HepG2 (cell line): ENCODE results near the gene EPHA2. TPM values are rescaled to one million over a fixed set of nuclear protein-coding genes. Genes with fewer than 3 reads are reported as not detected.

Source experiments
- CEBPG ChIP-seq: IDR thresholded peaks from 2 replicates; pipeline ENCODE4 v1.6.1; 2016
- DNMT1 ChIP-seq: sonication (generic); formaldehyde crosslinking; IDR thresholded peaks from 2 replicates; pipeline ENCODE4 v1.5.1; 2020; ENCODE audit warnings: mild to moderate bottlenecking, missing genetic modification reagents
- ERF ChIP-seq: IDR thresholded peaks from 2 replicates; pipeline ENCODE4 v1.6.1; 2018; ENCODE audit warnings: missing biosample characterization, missing genetic modification reagents
- HDAC6 ChIP-seq: fragments of 200-600 bp; sonication (generic); IDR thresholded peaks from 2 replicates; pipeline ENCODE4 v1.7.0; 2017; ENCODE audit warnings: mild to moderate bottlenecking, antibody characterized with exemption, low read length, low read depth
- IRF2 ChIP-seq: IDR thresholded peaks from 2 replicates; pipeline ENCODE4 v1.6.1; 2018; ENCODE audit warnings: missing genetic modification reagents, missing compliant biosample characterization
- KDM2A ChIP-seq: sonication (generic); formaldehyde crosslinking; IDR thresholded peaks from 2 replicates; pipeline ENCODE4 v1.4.0; 2020; ENCODE audit warnings: low read depth, missing genetic modification reagents, borderline replicate concordance
- KLF13 ChIP-seq: sonication (generic); formaldehyde crosslinking; IDR thresholded peaks from 2 replicates; pipeline ENCODE4 v1.4.0; 2020; ENCODE audit warnings: mild to moderate bottlenecking, missing genetic modification reagents
- KMT2B ChIP-seq: IDR thresholded peaks from 2 replicates; pipeline ENCODE4 v1.6.1; 2016; ENCODE audit warnings: missing genetic modification reagents, missing compliant biosample characterization
- MEIS2 ChIP-seq: sonication (generic); formaldehyde crosslinking; IDR thresholded peaks from 2 replicates; pipeline ENCODE4 v1.9.0; 2021; ENCODE audit warnings: mild to moderate bottlenecking, missing genetic modification reagents
- NR2F1 ChIP-seq, 2 experiments: fragments of 450-650 bp in 1 of 2; formaldehyde crosslinking in 1 of 2; IDR thresholded peaks; 2 replicates each; pipeline versions ENCODE4 v1.5.0 to v1.6.1; 2016 to 2020; ENCODE audit warnings: mild to moderate bottlenecking in 1 of 2, missing compliant biosample characterization in 1 of 2, missing genetic modification reagents in 1 of 2, moderate library complexity in 1 of 2
- RXRB ChIP-seq: IDR thresholded peaks from 2 replicates; pipeline ENCODE4 v1.6.1; 2016; ENCODE audit warnings: borderline replicate concordance, missing genetic modification reagents, missing compliant biosample characterization
- SRSF1 ChIP-seq: fragments of 200-400 bp; formaldehyde crosslinking; optimal IDR thresholded peaks from 2 replicates; pipeline ENCODE3; 2017; ENCODE audit warnings: mild to moderate bottlenecking, low read depth, low read length, moderate library complexity
- STAG1 ChIP-seq: sonication (generic); formaldehyde crosslinking; IDR thresholded peaks from 2 replicates; pipeline ENCODE4 v1.4.0; 2020; ENCODE audit warnings: missing genetic modification reagents
- TARDBP ChIP-seq: sonication (generic); formaldehyde crosslinking; IDR thresholded peaks from 2 replicates; pipeline ENCODE4 v1.8.0; 2022; ENCODE audit warnings: mild to moderate bottlenecking, missing genetic modification reagents
- WIZ ChIP-seq: sonication (generic); formaldehyde crosslinking; IDR thresholded peaks from 2 replicates; pipeline ENCODE4 v1.5.1; 2020; ENCODE audit warnings: mild to moderate bottlenecking, missing genetic modification reagents
- ZFP36L2 ChIP-seq: sonication (generic); formaldehyde crosslinking; IDR thresholded peaks from 2 replicates; pipeline ENCODE4 v1.4.0; 2020; ENCODE audit warnings: missing genetic modification reagents
- ZNF24 ChIP-seq: fragments of 450-650 bp; IDR thresholded peaks from 2 replicates; pipeline ENCODE4 v1.6.1; 2017; ENCODE audit warnings: antibody characterized with exemption, mild to moderate bottlenecking
- ZNF354B ChIP-seq: sonication (generic); formaldehyde crosslinking; IDR thresholded peaks from 2 replicates; pipeline ENCODE4 v1.8.0; 2022; ENCODE audit warnings: mild to moderate bottlenecking, missing genetic modification reagents
- ZNF432 ChIP-seq: sonication (generic); formaldehyde crosslinking; IDR thresholded peaks from 2 replicates; pipeline ENCODE4 v1.5.0; 2020; ENCODE audit warnings: missing genetic modification reagents, mild to moderate bottlenecking, borderline replicate concordance
- ZNF746 ChIP-seq: sonication (generic); formaldehyde crosslinking; IDR thresholded peaks from 2 replicates; pipeline ENCODE4 v1.8.0; 2022; ENCODE audit warnings: mild to moderate bottlenecking, missing genetic modification reagents
- ZNF749 ChIP-seq: sonication (generic); formaldehyde crosslinking; IDR thresholded peaks from 2 replicates; pipeline ENCODE4 v1.8.0; 2022; ENCODE audit warnings: mild to moderate bottlenecking, missing genetic modification reagents, moderate library complexity, borderline replicate concordance
- ZSCAN22 ChIP-seq: sonication (generic); formaldehyde crosslinking; IDR thresholded peaks from 2 replicates; pipeline ENCODE4 v1.4.0; 2020; ENCODE audit warnings: mild to moderate bottlenecking, missing genetic modification reagents
- polyA plus RNA-seq, 8 experiments: library from polyadenylated mRNA; depleted of rRNA in 3 of 8; stranded (reverse) in 7 of 8; unstranded in 1 of 8; fragments of >200 nt; fragmentation: Illumina TruSeq in 4 of 8; extraction: Trizol in 4 of 8; gene quantifications; 2 replicates each; pipeline versions ENCODE4 v1.2.1 to v1.2.3, GENCODE V29; 2011 to 2016; ENCODE audit warnings: low read depth in 4 of 8, missing spikeins in 1 of 8, mixed read lengths in 1 of 8; ENCODE audit not compliant: insufficient read depth in 1 of 8
- total RNA-seq, 5 experiments: library from RNA; depleted of rRNA; stranded (reverse); fragments of >200 nt; fragmentation: Illumina TruSeq; extraction: Trizol; gene quantifications; 2 replicates each; pipeline ENCODE4 v1.2.3, GENCODE V29; 2016; ENCODE audit warnings: low read depth in 1 of 5
- TF ChIP-seq, protein P1 (sequence below): fragments of 450-650 bp; IDR thresholded peaks from 2 replicates; pipeline ENCODE4 v1.6.1; 2017
- TF ChIP-seq, protein P2 (sequence below): sonication (generic); formaldehyde crosslinking; IDR thresholded peaks from 2 replicates; pipeline ENCODE4 v1.4.0; 2020; ENCODE audit warnings: missing genetic modification reagents
- TF ChIP-seq, protein P3 (sequence below): sonication (generic); formaldehyde crosslinking; IDR thresholded peaks from 2 replicates; pipeline ENCODE4 v1.4.0; 2020; ENCODE audit warnings: missing genetic modification reagents
- TF ChIP-seq, protein P4 (sequence below): sonication (generic); formaldehyde crosslinking; IDR thresholded peaks from 2 replicates; pipeline ENCODE4 v1.8.0; 2022; ENCODE audit warnings: missing genetic modification reagents, low read depth, mild to moderate bottlenecking, borderline replicate concordance
- TF ChIP-seq, protein P5 (sequence below): sonication (generic); formaldehyde crosslinking; IDR thresholded peaks from 2 replicates; pipeline ENCODE4 v1.8.1; 2023; ENCODE audit warnings: mild to moderate bottlenecking, missing genetic modification reagents

EPHA2 gene
- total and polyA plus RNA-seq, 2 of the 13 experiments (the other 11 are each of a cell fraction or from before 2014, with no cell fraction given) = 33.6 to 53.6 TPM

DNA sequence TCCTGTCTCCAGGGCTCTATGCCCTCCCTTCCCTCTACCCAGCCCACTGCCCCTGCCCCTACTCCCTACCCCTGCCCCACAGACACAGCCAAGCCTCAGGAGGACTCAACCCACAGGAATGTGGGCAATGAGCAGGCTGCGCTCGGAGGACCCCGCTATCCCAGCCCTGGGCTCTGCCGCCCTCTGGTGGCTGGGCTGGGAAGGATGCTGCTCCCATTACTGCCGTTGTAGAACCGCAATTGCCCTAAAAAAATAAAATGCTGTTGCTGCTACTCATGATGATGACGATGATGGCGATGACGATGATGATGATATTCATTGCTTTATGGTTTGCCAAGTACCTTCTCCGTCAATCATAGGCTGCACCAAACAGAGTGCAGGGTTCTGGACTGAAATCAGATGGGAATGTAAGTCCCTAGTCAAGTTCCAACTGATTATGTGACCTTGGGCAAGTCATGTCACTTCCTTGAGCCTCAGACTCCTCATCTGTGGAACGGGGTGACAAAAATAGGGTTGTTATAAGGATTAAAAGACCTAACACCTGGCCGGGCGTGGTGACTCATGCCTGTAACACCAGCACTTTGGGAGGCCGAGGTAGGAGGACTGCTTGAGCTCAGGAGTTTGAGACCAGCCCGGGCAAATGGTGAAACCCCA, 32.0 kb upstream of the EPHA2 start (continued):
- TF ChIP-seq, protein P1, sequence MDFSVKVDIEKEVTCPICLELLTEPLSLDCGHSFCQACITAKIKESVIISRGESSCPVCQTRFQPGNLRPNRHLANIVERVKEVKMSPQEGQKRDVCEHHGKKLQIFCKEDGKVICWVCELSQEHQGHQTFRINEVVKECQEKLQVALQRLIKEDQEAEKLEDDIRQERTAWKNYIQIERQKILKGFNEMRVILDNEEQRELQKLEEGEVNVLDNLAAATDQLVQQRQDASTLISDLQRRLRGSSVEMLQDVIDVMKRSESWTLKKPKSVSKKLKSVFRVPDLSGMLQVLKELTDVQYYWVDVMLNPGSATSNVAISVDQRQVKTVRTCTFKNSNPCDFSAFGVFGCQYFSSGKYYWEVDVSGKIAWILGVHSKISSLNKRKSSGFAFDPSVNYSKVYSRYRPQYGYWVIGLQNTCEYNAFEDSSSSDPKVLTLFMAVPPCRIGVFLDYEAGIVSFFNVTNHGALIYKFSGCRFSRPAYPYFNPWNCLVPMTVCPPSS = no peak
- no peak for TF ChIP-seq SRSF1
- 0 out of 2 replicates have a peak, but pooled peaks have one; percentile 61 for TF ChIP-seq RXRB (CRISPR knock-in tag)
- TF ChIP-seq ZNF746 (CRISPR knock-in tag) = no peak
- no peak for TF ChIP-seq ZNF432 (CRISPR knock-in tag)
- TF ChIP-seq MEIS2 (CRISPR knock-in tag) = no peak
- TF ChIP-seq ZNF749 (CRISPR knock-in tag) = no peak
- TF ChIP-seq NR2F1 (CRISPR knock-in tag; IDR thresholded peaks at IDR 0.05) = no peak
- TF ChIP-seq, protein P2, sequence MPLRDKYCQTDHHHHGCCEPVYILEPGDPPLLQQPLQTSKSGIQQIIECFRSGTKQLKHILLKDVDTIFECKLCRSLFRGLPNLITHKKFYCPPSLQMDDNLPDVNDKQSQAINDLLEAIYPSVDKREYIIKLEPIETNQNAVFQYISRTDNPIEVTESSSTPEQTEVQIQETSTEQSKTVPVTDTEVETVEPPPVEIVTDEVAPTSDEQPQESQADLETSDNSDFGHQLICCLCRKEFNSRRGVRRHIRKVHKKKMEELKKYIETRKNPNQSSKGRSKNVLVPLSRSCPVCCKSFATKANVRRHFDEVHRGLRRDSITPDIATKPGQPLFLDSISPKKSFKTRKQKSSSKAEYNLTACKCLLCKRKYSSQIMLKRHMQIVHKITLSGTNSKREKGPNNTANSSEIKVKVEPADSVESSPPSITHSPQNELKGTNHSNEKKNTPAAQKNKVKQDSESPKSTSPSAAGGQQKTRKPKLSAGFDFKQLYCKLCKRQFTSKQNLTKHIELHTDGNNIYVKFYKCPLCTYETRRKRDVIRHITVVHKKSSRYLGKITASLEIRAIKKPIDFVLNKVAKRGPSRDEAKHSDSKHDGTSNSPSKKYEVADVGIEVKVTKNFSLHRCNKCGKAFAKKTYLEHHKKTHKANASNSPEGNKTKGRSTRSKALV (CRISPR knock-in tag) = no peak
- TF ChIP-seq TARDBP (CRISPR knock-in tag) = no peak
- TF ChIP-seq STAG1 (CRISPR knock-in tag) = peak; percentile 99
- TF ChIP-seq, protein P3, sequence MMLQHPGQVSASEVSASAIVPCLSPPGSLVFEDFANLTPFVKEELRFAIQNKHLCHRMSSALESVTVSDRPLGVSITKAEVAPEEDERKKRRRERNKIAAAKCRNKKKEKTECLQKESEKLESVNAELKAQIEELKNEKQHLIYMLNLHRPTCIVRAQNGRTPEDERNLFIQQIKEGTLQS = 0 out of 2 replicates have a peak, but pooled peaks have one; percentile 27
- no peak for TF ChIP-seq ZNF24
- TF ChIP-seq KLF13 (CRISPR knock-in tag) = no peak
- no peak for TF ChIP-seq DNMT1 (CRISPR knock-in tag)
- TF ChIP-seq ZSCAN22 (CRISPR knock-in tag) = no peak
- peak; percentile 73; the same call in 1 of the 2 replicates for TF ChIP-seq IRF2 (CRISPR knock-in tag)
- peak; percentile 78; the same call in 1 of the 2 replicates for TF ChIP-seq ERF (CRISPR knock-in tag)
- TF ChIP-seq KDM2A (CRISPR knock-in tag) = peak; percentile 85
- no peak for TF ChIP-seq ZFP36L2
- TF ChIP-seq, protein P4, sequence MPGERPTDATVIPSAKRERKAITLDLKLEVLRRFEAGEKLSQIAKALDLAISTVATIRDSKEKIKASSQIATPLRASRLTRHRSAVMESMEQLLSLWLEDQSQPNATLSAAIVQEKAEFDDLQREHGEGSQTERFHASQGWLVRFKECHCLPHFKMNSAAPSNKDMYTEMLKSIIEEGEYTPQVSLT = no peak
- peak; percentile 20; the same call in 1 of the 2 replicates for TF ChIP-seq CEBPG (CRISPR knock-in tag)
- TF ChIP-seq, protein P5, sequence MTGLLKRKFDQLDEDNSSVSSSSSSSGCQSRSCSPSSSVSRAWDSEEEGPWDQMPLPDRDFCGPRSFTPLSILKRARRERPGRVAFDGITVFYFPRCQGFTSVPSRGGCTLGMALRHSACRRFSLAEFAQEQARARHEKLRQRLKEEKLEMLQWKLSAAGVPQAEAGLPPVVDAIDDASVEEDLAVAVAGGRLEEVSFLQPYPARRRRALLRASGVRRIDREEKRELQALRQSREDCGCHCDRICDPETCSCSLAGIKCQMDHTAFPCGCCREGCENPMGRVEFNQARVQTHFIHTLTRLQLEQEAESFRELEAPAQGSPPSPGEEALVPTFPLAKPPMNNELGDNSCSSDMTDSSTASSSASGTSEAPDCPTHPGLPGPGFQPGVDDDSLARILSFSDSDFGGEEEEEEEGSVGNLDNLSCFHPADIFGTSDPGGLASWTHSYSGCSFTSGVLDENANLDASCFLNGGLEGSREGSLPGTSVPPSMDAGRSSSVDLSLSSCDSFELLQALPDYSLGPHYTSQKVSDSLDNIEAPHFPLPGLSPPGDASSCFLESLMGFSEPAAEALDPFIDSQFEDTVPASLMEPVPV (CRISPR knock-in tag) = no peak
- no peak for TF ChIP-seq ZNF354B (CRISPR knock-in tag)
- no peak for TF ChIP-seq WIZ (CRISPR knock-in tag)
- TF ChIP-seq KMT2B (CRISPR knock-in tag) = no peak
- TF ChIP-seq HDAC6 = no peak
